ENCODE measurements around the gene ATAD1.

The ATAD1 gene

DNA sequence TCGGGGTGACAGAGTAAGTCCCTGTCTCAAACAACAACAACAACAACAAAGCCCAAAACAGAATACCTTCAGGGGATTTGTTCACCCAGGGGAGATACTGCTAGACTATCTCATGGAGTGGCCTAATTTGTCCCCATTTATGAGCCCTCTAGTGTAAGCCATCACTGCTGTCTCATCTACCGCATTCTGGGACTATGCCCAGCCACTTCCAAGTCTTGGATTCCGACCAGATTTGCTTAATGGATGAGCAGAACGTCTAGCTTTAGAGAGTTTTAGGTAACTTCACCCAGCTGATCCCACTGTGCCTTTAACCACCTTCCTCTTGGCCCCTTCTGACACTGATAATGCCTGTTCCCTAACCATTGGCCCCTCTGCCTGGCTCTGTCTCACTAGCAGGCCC lies 111.3 kb downstream of the ATAD1 start:
- DNase-seq = no peak

DNA sequence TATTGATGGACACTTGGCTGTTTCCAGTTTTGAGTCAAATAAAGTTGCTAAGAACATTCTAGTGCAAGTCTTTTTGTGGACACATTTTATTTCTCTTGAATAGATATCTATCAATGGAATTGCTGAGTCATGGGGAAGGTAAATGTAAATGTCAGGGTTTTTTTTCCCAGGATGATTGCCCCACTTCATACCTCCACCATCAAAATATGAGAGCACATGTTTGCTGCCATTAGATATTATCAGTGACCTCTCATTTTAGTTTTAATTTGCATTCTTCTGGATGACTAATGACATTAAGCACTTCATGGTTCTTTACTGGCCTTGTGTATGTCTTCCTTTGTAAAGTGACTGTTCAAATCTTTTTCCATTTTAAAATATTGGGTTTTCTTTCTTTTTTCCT lies 112.7 kb downstream of the ATAD1 start:
- no peak for DNase-seq

DNA sequence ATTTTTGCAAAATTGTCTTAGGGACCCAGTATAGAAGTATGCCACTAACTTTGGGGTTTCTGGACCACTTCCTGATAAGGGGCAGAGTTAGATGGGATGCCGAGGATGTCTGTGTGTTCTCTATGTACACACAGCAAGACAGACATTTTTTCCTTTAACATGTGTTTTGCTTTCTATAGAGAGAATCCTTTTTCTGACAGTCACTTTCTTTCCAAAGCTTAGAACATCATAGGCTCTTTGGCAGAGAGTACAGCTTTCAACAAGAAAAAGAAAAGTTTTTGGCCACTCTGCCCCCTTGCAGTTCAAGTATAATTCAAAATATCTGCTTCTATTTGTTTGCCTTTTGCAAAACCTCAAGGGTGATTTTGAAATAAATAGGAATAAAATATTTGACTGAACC lies 114.3 kb downstream of the ATAD1 start:
- no peak for DNase-seq

- no peak for DNase-seq
Measured at GRCh38 chr10:87702973-87703294, 115.1 kb downstream of the ATAD1 start.

GRCh38 chr10:87702260-87702972 lies 115.6 kb downstream of the ATAD1 start:
- no peak for DNase-seq
